ENCODE measurements around the gene ZC3H7B. TPM values are rescaled to one million over a fixed set of nuclear protein-coding genes. Genes with fewer than 3 reads are reported as not detected.
A peak's percentile ranks its signal among the peaks of the same experiment; 100 is the strongest.

The ZC3H7B gene
- total RNA-seq, 1 donor from 2014 or later = 84.3 TPM

GRCh38 chr22:41369837-41370236 is 68.5 kb downstream of the ZC3H7B start:
- H3K27me3 Mint-ChIP-seq (ENCODE audit: low read depth) = peaks cover 5% of the 10 kb centered on the region
- H3K9me3 Mint-ChIP-seq = no peaks in the 10 kb centered on the region
- H3K4me1 Mint-ChIP-seq = peaks cover 5% of the 10 kb centered on the region
- TF ChIP-seq, protein P1, sequence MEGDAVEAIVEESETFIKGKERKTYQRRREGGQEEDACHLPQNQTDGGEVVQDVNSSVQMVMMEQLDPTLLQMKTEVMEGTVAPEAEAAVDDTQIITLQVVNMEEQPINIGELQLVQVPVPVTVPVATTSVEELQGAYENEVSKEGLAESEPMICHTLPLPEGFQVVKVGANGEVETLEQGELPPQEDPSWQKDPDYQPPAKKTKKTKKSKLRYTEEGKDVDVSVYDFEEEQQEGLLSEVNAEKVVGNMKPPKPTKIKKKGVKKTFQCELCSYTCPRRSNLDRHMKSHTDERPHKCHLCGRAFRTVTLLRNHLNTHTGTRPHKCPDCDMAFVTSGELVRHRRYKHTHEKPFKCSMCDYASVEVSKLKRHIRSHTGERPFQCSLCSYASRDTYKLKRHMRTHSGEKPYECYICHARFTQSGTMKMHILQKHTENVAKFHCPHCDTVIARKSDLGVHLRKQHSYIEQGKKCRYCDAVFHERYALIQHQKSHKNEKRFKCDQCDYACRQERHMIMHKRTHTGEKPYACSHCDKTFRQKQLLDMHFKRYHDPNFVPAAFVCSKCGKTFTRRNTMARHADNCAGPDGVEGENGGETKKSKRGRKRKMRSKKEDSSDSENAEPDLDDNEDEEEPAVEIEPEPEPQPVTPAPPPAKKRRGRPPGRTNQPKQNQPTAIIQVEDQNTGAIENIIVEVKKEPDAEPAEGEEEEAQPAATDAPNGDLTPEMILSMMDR (conservative IDR thresholded peaks at IDR 0.05) = no peak
- H3K36me3 Mint-ChIP-seq (ENCODE audit: low read depth) = no peaks in the 10 kb centered on the region
- no peak overlapping the region for H3K27ac Mint-ChIP-seq (ENCODE audit: unreplicated experiment)
- H3K4me3 Mint-ChIP-seq = no peak overlapping the region
- DNase-seq (ENCODE audit: low read depth, low spot score) = no peak

GRCh38 chr22:41377846-41378245 is 76.5 kb downstream of the ZC3H7B start:
- no peaks in the 10 kb centered on the region for H3K27me3 Mint-ChIP-seq (ENCODE audit: low read depth)
- no peak overlapping the region for H3K4me3 Mint-ChIP-seq
- no peak overlapping the region for H3K27ac Mint-ChIP-seq (ENCODE audit: unreplicated experiment)
- no peaks in the 10 kb centered on the region for H3K36me3 Mint-ChIP-seq (ENCODE audit: low read depth)
- H3K9me3 Mint-ChIP-seq = no peaks in the 10 kb centered on the region
- TF ChIP-seq, protein P1 (conservative IDR thresholded peaks at IDR 0.05) = no peak
- no peak for DNase-seq (ENCODE audit: low read depth, low spot score)
- peaks cover 17% of the 10 kb centered on the region for H3K4me1 Mint-ChIP-seq

- TF ChIP-seq, protein P1 (conservative IDR thresholded peaks at IDR 0.05) = no peak
- Mint-ChIP-seq H3K27me3 (ENCODE audit: low read depth) (no peaks in the 10 kb centered on the region), H3K27ac (ENCODE audit: unreplicated experiment) (peak overlapping the region; percentile 69), H3K4me3 (peak overlapping the region; percentile 78), H3K9me3 (no peaks in the 10 kb centered on the region), H3K36me3 (ENCODE audit: low read depth) (no peaks in the 10 kb centered on the region), H3K4me1 (peaks cover 28% of the 10 kb centered on the region)
- no peak for DNase-seq (ENCODE audit: low read depth, low spot score)
Measured at GRCh38 chr22:41380993-41381328, 79.6 kb downstream of the ZC3H7B start.

GRCh38 chr22:41381329-41382097 is 80.2 kb downstream of the ZC3H7B start, which contains the start of gene TEF:
TSS of gene TEF (plus strand) at chr22:41381942. CDS start at chr22:41382045, 103 bp downstream.
- H3K9me3 Mint-ChIP-seq = no peaks in the 10 kb centered on the region
- TF ChIP-seq, protein P1 (conservative IDR thresholded peaks at IDR 0.05) = no peak
- H3K4me1 Mint-ChIP-seq = peaks cover 28% of the 10 kb centered on the region
- peak; percentile 96 for DNase-seq (ENCODE audit: low read depth, low spot score)
- peak within 1 kb of the TSS; percentile 100 for H3K27ac Mint-ChIP-seq (ENCODE audit: unreplicated experiment)
- peak within 1 kb of the TSS; percentile 92 for H3K4me3 Mint-ChIP-seq
- no peaks in the 10 kb centered on the region for H3K27me3 Mint-ChIP-seq (ENCODE audit: low read depth)
- H3K36me3 Mint-ChIP-seq (ENCODE audit: low read depth) = no peaks in the 10 kb centered on the region

- TF ChIP-seq, protein P1 (conservative IDR thresholded peaks at IDR 0.05) = no peak
- Mint-ChIP-seq H3K36me3 (ENCODE audit: low read depth) (no peaks in the 10 kb centered on the region), H3K27ac (ENCODE audit: unreplicated experiment) (no peak overlapping the region), H3K27me3 (ENCODE audit: low read depth) (no peaks in the 10 kb centered on the region), H3K4me1 (peaks cover 28% of the 10 kb centered on the region), H3K9me3 (no peaks in the 10 kb centered on the region), H3K4me3 (peak overlapping the region; percentile 92)
- peak; percentile 69 for DNase-seq (ENCODE audit: low read depth, low spot score)
Measured at GRCh38 chr22:41382098-41382578, 80.8 kb downstream of the ZC3H7B start.
